Measurements from ENCODE around the gene KHDC1.
A peak's percentile ranks its signal among the peaks of the same experiment; 100 is the strongest.
"Not testable (repeated sequence)": the region's sequence is repeated elsewhere in the genome, so short reads cannot be mapped to it uniquely, and the experiment has no call there.

The KHDC1 gene

GRCh38 chr6:73262671-73263569 is at the start of gene KHDC1:
Gene KHDC1 (minus strand): TSS chr6:73263196. CDS start chr6:73242517, 20,679 bp downstream.
- peak; percentile 53 for DNase-seq

- not testable (repeated sequence) for DNase-seq
These were observed 47.5 kb upstream of the KHDC1 start for GRCh38 chr6:73310503-73310845.

GRCh38 chr6:73309785-73310502 is 46.9 kb upstream of the KHDC1 start:
- peak; percentile 36 for DNase-seq

- no peak for DNase-seq
These were observed 46.5 kb upstream of the KHDC1 start for GRCh38 chr6:73309535-73309784.

GRCh38 chr6:73308712-73309534 is 45.9 kb upstream of the KHDC1 start:
- no peak for DNase-seq

- not testable (repeated sequence) for DNase-seq
These were observed 40.8 kb upstream of the KHDC1 start for GRCh38 chr6:73303773-73304172.

GRCh38 chr6:73302339-73302738 is 39.3 kb upstream of the KHDC1 start:
- no peak for DNase-seq

GRCh38 chr6:73299151-73299971 is 36.4 kb upstream of the KHDC1 start:
- no peak for DNase-seq

- no peak for DNase-seq
These were observed 30.3 kb upstream of the KHDC1 start for GRCh38 chr6:73293331-73293730.

GRCh38 chr6:73290435-73290834 is 27.4 kb upstream of the KHDC1 start:
- no peak for DNase-seq

GRCh38 chr6:73286752-73287151 is 23.8 kb upstream of the KHDC1 start:
- no peak for DNase-seq

- no peak for DNase-seq
These were observed 22.8 kb upstream of the KHDC1 start for GRCh38 chr6:73285674-73286283.

GRCh38 chr6:73282871-73283270 is 19.9 kb upstream of the KHDC1 start:
- no peak for DNase-seq

GRCh38 chr6:73281684-73282083 is 18.7 kb upstream of the KHDC1 start:
- DNase-seq = not testable (repeated sequence)

GRCh38 chr6:73269296-73269695 is 6.3 kb upstream of the KHDC1 start:
- not testable (repeated sequence) for DNase-seq

GRCh38 chr6:73268896-73269295 is 5.9 kb upstream of the KHDC1 start:
- not testable (repeated sequence) for DNase-seq

GRCh38 chr6:73264446-73264845 is 1.4 kb upstream of the KHDC1 start:
- DNase-seq = no peak

GRCh38 chr6:73263570-73263909 is 544 bp upstream of the KHDC1 start:
- no peak for DNase-seq

- DNase-seq = no peak
These were observed 4.3 kb downstream of the KHDC1 start for GRCh38 chr6:73258721-73259120.

GRCh38 chr6:73254323-73254722 is 8.7 kb downstream of the KHDC1 start:
- not testable (repeated sequence) for DNase-seq

GRCh38 chr6:73252703-73253102 is 10.3 kb downstream of the KHDC1 start:
- DNase-seq = no peak

GRCh38 chr6:73250016-73250415 is 13.0 kb downstream of the KHDC1 start:
- DNase-seq = no peak

All from CD4-positive, alpha-beta T cell treated with Interferon gamma for 1 hour (primary cell).